Neural progenitor cell (in vitro differentiated cells): ENCODE measurements around the gene NTM.

ENCODE experiments used
- CTCF ChIP-seq: fragments of 200-600 bp; sonication (generic); IDR thresholded peaks from 2 replicates; pipeline ENCODE4 v1.5.1; 2017; ENCODE audit warnings: antibody characterized with exemption, mild to moderate bottlenecking
- EZH2 ChIP-seq: fragments of 200-600 bp; sonication (generic); IDR thresholded peaks from 2 replicates; pipeline ENCODE4 v1.6.1; 2017; ENCODE audit warnings: antibody characterized with exemption, mild to moderate bottlenecking, moderate library complexity

GRCh38 chr11:131982154-131982553 is 611.7 kb downstream of the NTM start:
- TF ChIP-seq CTCF (no peak), EZH2 (no peak)
